Activated naive CD4-positive, alpha-beta T cell treated with anti-CD3 and anti-CD28 coated beads for 36 hours (primary cell): ENCODE data around the gene MYADM. TPM values are rescaled to one million over a fixed set of nuclear protein-coding genes. Genes with fewer than 3 reads are reported as not detected.
A peak's percentile ranks its signal among the peaks of the same experiment; 100 is the strongest.

Experiments
- CTCF ChIA-PET: fragments of 350-600 bp; sonication (Branson Sonifier 250); formaldehyde crosslinking; loops from one replicate; lab custom pipeline; 2021; ENCODE audit warnings: antibody characterized with exemption; lab: Charles Lee
- DNase-seq: peaks from one replicate; pipeline ENCODE4 v3.0.0-alpha.2; 2020
- H3K27ac Mint-ChIP-seq: one replicate; pipeline ENCODE4 v1.8.0; 2021; ENCODE audit warnings: mild to moderate bottlenecking, mixed read lengths
- H3K27me3 Mint-ChIP-seq: one replicate; pipeline ENCODE4 v1.8.0; 2021; ENCODE audit warnings: low read depth, mixed read lengths
- H3K36me3 Mint-ChIP-seq: one replicate; pipeline ENCODE4 v1.8.0; 2021; ENCODE audit warnings: low read depth, mixed read lengths
- H3K4me1 Mint-ChIP-seq: one replicate; pipeline ENCODE4 v1.8.0; 2021; ENCODE audit warnings: low read depth, mixed read lengths
- H3K4me3 Mint-ChIP-seq: one replicate; pipeline ENCODE4 v1.8.0; 2021; ENCODE audit warnings: mild to moderate bottlenecking, moderate library complexity, mixed read lengths
- H3K9me3 Mint-ChIP-seq: one replicate; pipeline ENCODE4 v1.8.0; 2021; ENCODE audit warnings: mixed read lengths
- intact Hi-C: fragments of 100-400 bp; cut with micrococcal nuclease; formaldehyde crosslinking; loops from one replicate; pipeline ENCODE4 v1.15.1; 2023
- total RNA-seq, 2 experiments: library from RNA; stranded (reverse); gene quantifications; one replicate each; pipeline ENCODE4 v1.2.3, GENCODE V29; 2021

MYADM gene
- total RNA-seq, 2 experiments from 2014 or later = 13.6 to 13.9 TPM

- Mint-ChIP-seq H3K36me3 (no peaks in the 10 kb centered on the region), H3K4me3 (no peak overlapping the region), H3K27ac (no peak overlapping the region), H3K9me3 (no peaks in the 10 kb centered on the region), H3K27me3 (peaks cover 74% of the 10 kb centered on the region), H3K4me1 (peaks cover 24% of the 10 kb centered on the region)
- CTCF ChIA-PET = interaction anchor here (1.4 kb wide), 1 partner anchor 122 kb away, joined by 5 read pairs; no protein-coding TSS in a partner anchor
- intact Hi-C loops = no loop called here
- DNase-seq = peak; percentile 78
Observed at GRCh38 chr19:53908106-53908934, 40.6 kb downstream of the MYADM start.

GRCh38 chr19:53908935-53909415 is 41.3 kb downstream of the MYADM start, which contains the start of gene CACNG7:
Gene CACNG7, plus strand, starts transcription at chr19:53909278. Its CDS starts 3,554 bp downstream, at chr19:53912832.
- DNase-seq = no peak

DNA sequence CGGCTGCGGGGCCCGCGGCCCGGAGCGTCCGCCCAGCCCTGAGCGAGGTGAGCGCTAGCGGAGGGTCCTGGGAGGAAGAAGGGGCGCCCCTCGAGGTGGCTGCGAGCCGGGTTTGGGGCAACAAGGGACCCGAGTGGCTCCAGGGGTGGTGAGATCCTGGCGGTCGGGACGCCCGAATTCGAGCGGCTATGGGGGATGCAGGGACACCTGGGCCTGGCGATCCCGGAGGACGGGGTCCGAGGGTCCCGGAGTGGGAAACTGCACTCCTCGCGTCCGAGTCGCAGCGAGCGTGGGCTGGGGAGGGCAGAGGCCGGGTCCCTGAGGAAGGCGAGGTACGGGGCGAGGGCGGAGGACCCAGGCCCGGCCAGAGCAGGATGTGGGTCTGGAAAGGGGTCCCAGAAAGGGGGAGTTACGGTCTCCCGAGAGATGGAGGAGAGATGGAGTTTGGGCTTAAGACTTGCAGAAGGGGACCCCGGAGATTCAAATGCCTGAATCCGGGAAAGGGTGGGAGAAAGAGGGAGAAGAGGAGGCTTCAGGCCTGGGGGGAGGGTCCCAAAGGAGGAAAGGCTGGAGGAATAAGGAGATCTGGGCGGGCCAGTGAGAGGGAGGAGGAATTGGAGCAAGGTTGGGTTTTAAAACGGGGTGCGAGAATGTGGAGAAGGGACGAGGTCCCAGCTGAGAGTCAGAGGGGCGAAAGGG is 41.9 kb downstream of the MYADM start:
- DNase-seq = no peak
- CTCF ChIA-PET = interaction anchor here (0.6 kb wide), 1 partner anchor 356 kb away, joined by 3 read pairs; no protein-coding TSS in a partner anchor
- Mint-ChIP-seq H3K4me1 (peaks cover 24% of the 10 kb centered on the region), H3K27me3 (peaks cover 71% of the 10 kb centered on the region), H3K27ac (no peak overlapping the region), H3K36me3 (no peaks in the 10 kb centered on the region), H3K4me3 (no peak overlapping the region), H3K9me3 (no peaks in the 10 kb centered on the region)
- intact Hi-C loops = no loop called here

More at GRCh38 chr19:53908935-53909415, 41.3 kb downstream of the MYADM start, which contains the start of gene CACNG7:
- no peak within 1 kb of the TSS for H3K4me3 Mint-ChIP-seq
- intact Hi-C loops = no loop called here
- H3K27me3 Mint-ChIP-seq = peaks cover 74% of the 10 kb centered on the region
- peaks cover 24% of the 10 kb centered on the region for H3K4me1 Mint-ChIP-seq
- H3K36me3 Mint-ChIP-seq = no peaks in the 10 kb centered on the region
- CTCF ChIA-PET = no interaction called here
- no peak within 1 kb of the TSS for H3K27ac Mint-ChIP-seq
- no peaks in the 10 kb centered on the region for H3K9me3 Mint-ChIP-seq

DNA sequence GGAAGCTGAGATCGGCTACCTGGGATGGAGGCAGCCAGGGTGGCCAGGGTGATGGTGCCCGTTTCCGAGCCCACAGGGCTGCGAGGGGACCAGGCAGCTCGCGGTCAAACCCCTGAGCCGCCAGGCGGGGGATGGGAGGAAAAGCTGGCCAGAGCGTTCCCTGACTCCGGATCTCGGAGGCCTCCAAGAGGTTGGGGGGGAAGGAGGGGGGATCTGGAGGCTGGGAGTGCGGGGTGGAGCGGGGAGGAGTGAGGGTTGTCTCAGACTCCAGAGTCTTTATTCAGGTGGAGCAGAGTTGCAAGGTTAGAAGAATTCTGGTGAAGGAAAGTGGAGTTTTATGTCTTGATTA is 42.5 kb downstream of the MYADM start:
- Mint-ChIP-seq H3K4me3 (no peak overlapping the region), H3K27ac (no peak overlapping the region), H3K4me1 (peaks cover 24% of the 10 kb centered on the region), H3K36me3 (no peaks in the 10 kb centered on the region), H3K9me3 (no peaks in the 10 kb centered on the region), H3K27me3 (peaks cover 69% of the 10 kb centered on the region)
- CTCF ChIA-PET = interaction anchor here (0.6 kb wide), 1 partner anchor 356 kb away, joined by 3 read pairs; no protein-coding TSS in a partner anchor
- intact Hi-C loops = no loop called here
- DNase-seq = no peak

DNA sequence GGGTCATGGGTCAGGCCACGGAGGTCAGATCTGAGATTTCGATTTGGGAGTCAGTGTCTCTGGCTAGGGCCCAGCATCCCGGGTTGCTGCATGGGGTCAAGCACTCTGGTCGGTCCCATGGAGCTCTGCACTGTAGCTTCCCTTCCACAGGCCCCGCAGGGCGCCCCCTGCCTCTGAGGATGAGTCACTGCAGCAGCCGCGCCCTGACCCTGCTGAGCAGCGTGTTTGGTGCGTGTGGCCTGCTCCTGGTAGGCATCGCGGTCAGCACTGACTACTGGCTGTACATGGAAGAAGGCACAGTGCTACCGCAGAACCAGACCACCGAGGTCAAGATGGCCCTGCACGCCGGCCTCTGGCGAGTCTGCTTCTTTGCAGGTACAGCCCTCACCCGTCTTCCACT is 45.0 kb downstream of the MYADM start:
- Mint-ChIP-seq H3K4me3 (no peak overlapping the region), H3K27ac (no peak overlapping the region), H3K9me3 (no peaks in the 10 kb centered on the region), H3K36me3 (no peaks in the 10 kb centered on the region), H3K4me1 (peaks cover 16% of the 10 kb centered on the region), H3K27me3 (peaks cover 54% of the 10 kb centered on the region)
- intact Hi-C loops = no loop called here
- CTCF ChIA-PET = interaction anchor here (0.7 to 1.6 kb wide), 3 partner anchors 13 to 923 kb away, joined by 3 read pairs; no protein-coding TSS in a partner anchor
- DNase-seq = no peak

DNA sequence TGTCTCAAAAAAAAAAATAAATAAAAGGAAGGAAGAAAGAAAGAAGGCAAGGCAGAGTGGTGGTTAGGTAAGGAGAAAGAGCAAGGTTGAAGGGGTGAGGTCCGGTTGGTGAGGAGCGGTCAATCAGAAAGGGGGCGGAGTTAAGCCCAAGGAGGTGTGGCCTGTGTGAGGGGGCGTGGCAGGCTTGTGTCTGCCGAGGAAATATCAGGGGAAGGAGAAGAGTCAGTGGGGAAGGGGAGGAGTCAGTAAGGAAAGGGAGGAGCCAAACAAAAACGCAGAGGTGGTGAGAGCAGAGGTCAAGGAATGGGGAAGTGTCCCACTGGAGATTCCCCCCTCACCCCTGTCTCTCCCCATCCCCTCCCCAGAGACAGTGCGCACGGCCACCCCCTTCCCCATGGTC is 47.3 kb downstream of the MYADM start:
- intact Hi-C loops = no loop called here
- H3K27me3 Mint-ChIP-seq = peaks cover 36% of the 10 kb centered on the region
- CTCF ChIA-PET = interaction anchor here (1.0 kb wide), 1 partner anchor 117 kb away, joined by 3 read pairs; no protein-coding TSS in a partner anchor

GRCh38 chr19:53916004-53916403 is 48.3 kb downstream of the MYADM start:
- no peak for DNase-seq
- intact Hi-C loops = no loop called here
- Mint-ChIP-seq H3K9me3 (no peaks in the 10 kb centered on the region), H3K36me3 (no peaks in the 10 kb centered on the region), H3K4me3 (no peak overlapping the region), H3K4me1 (no peaks in the 10 kb centered on the region), H3K27ac (no peak overlapping the region), H3K27me3 (peaks cover 27% of the 10 kb centered on the region)
- CTCF ChIA-PET = no interaction called here

More for the DNA sequence above, 47.3 kb downstream of the MYADM start:
- no peak for DNase-seq
- Mint-ChIP-seq H3K4me1 (no peaks in the 10 kb centered on the region), H3K27ac (no peak overlapping the region), H3K4me3 (no peak overlapping the region), H3K9me3 (no peaks in the 10 kb centered on the region), H3K36me3 (no peaks in the 10 kb centered on the region)

DNA sequence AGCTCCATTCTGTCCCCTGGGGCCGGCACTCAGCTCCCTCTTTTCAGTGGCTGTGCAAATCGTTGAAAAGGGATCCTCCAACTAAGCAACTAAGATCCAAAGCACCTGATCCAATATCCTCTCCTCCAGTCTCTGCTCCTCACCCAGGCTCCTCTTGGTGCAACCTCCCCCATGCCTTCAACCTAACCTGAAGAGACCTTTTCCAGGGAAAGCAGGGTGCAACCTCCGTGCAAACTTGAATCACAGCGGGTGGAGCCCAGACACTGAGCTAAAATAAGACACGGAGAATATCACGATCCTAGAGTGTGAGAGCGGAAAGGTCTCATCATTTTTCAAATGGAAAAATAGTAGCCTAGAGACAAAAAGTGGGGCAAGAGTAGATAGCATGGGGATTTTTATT is 49.7 kb downstream of the MYADM start:
- H3K4me3 Mint-ChIP-seq = no peak overlapping the region
- no peaks in the 10 kb centered on the region for H3K36me3 Mint-ChIP-seq
- H3K27me3 Mint-ChIP-seq = peaks cover 16% of the 10 kb centered on the region
- no peak for DNase-seq
- intact Hi-C loops = no loop called here
- no peaks in the 10 kb centered on the region for H3K9me3 Mint-ChIP-seq
- CTCF ChIA-PET = no interaction called here
- no peak overlapping the region for H3K27ac Mint-ChIP-seq
- no peaks in the 10 kb centered on the region for H3K4me1 Mint-ChIP-seq

Other genes with a start within 250 kb of the MYADM start
- gene DPRX, start 235.9 kb upstream of the MYADM start, total RNA-seq = not detected
- gene NLRP12, start 43.6 kb upstream of the MYADM start, total RNA-seq = not detected
- not detected for gene PRKCG, start 14.3 kb downstream of the MYADM start, total RNA-seq
- not detected for gene CACNG7, start 41.4 kb downstream of the MYADM start, total RNA-seq
- not detected for gene CACNG8, start 95.1 kb downstream of the MYADM start, total RNA-seq
- not detected for gene CACNG6, start 123.8 kb downstream of the MYADM start, total RNA-seq
- not detected for gene VSTM1, start 196.0 kb downstream of the MYADM start, total RNA-seq
- gene TARM1, start 213.5 kb downstream of the MYADM start, total RNA-seq = not detected
- gene OSCAR, start 232.9 kb downstream of the MYADM start, total RNA-seq = under 1 TPM; 0.17 to 0.36 TPM
- gene NDUFA3, start 235.0 kb downstream of the MYADM start, total RNA-seq = 100 to 1,000 TPM; 110 to 120 TPM
- gene TFPT, start 247.8 kb downstream of the MYADM start, total RNA-seq = 10 to 100 TPM; 17.0 to 17.3 TPM
- 10 to 100 TPM; 67.5 to 71.8 TPM for gene PRPF31, start 247.9 kb downstream of the MYADM start, total RNA-seq